ENCODE measurements around the gene CACNA2D4. TPM values are rescaled to one million over a fixed set of nuclear protein-coding genes. Genes with fewer than 3 reads are reported as not detected.

The CACNA2D4 gene
- total RNA-seq, 1 experiment from 2014 or later, result 3.6 TPM

DNA sequence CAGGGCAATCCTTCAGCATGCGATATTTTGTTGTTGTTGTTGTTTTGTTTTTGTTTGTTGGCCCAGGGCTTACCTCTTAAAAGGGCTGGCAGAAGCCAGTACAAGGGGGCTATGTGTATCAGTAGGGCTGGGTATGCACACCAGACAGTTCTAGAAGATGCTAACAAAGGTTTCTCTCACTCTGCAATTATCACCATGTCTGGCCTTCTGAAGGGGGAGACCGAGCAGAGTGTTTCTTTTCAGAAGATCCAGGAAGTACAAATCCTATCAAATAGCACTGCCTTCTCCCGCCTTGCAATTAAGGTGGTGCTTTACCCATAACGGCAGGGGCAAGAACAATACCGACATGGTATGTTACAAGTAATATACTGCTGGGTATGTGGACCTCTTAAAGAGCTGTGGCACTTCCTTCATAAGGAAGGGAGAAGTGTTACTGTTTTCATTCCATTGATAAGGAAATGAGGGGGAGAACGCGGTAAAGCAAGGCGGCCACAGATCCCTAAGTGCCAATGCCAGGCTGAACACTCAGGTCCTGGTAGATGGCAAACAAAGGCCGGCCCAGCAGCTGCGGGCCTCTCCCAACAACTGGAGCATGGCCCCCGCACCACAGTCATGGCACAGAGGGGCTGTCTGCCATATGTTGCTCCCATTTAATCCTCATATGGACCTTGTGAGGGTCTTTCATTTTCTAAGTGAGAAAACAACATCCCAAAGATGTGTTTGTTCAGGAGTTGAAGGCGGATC is 19.2 kb upstream of the CACNA2D4 start:
- H3K4me3 ChIP-seq, result no peak overlapping the region
- H3K4me1 ChIP-seq, result peaks cover 16% of the 10 kb centered on the region
- no peaks in the 10 kb centered on the region for H3K36me3 ChIP-seq
- H3K27ac ChIP-seq, result no peak overlapping the region
- no peaks in the 10 kb centered on the region for H3K27me3 ChIP-seq
- H3K9me3 ChIP-seq (replicated peaks), result no peaks in the 10 kb centered on the region
- DNase-seq, result no peak

DNA sequence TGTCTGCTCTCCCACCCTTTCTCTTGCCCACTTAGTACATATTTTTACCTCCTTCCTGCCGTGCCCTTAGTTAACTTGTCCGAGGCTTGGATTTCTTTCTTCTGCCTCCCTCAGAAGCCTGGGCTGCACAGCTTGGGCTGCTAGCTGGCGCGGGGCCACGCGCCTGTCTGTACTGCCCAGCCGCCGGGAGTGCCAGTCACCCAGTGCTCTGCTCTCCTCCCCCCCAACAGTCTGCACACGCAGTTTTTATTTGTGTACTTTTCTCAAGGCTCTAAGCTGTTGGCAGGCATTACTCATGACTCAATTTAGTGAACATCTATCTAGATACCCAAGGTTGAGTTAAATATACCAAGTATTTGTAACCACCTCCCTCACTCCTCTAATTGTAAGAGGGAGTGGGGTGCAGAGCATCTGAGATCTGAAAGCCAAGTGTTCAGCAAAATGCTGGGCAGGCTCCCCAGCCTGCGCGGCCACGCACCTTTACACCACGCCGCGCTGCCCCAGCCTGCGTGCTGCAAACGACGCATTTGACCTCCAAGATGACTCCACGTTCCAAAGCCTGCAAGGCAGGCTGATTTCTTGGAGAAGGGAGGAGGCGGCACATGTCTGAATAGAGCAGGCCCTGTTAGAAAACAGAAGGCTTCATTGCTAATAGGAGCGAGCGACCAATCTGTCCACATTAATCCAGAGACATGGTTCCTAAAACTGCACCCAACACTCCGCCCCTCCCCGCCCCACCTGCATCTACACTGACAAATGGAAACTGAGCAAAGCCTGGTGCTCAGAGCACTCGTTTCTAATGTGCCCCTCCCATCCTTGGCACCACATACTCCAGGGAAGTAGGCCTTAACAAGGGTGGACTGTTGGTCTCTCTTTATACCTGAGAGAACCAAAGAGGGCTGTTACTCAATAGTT is 18.2 kb upstream of the CACNA2D4 start:
- Histone ChIP-seq H3K27me3 (no peaks in the 10 kb centered on the region), H3K4me1 (peaks cover 23% of the 10 kb centered on the region), H3K4me3 (no peak overlapping the region), H3K27ac (no peak overlapping the region), H3K36me3 (no peaks in the 10 kb centered on the region), H3K9me3 (replicated peaks) (no peaks in the 10 kb centered on the region)
- DNase-seq, result no peak

DNA sequence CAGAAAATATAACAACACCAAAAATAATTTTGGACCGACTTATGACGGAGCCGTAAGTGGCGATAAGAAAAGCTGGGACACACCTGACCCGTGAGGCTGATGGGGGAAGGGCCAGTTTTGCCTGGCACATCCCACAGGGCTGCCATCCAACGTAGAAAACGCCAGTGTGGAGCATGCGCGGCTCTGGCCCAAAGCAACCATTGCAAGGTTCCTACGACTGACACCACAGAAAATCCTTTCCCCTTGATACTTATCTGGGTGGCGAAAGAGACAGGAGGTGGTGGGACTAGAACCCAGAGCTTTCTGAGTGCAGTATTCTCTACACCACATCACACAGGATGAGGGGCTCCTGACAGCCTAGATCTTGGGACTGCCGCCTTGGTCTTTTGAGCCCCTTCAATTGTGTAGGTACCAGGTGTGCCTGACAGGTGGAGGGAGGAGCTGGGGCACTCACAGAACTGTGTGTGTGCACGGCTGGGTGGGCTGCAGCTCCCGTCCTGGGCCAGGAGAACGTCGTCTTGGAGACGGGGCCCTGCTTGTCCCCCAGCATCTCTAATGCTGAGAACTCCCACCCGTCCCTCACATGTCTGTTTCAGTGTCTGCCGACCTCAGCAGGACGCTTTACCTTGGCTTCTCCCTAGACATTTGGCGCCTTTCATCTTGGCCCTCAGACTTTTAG is 17.4 kb upstream of the CACNA2D4 start:
- Histone ChIP-seq H3K4me1 (peaks cover 25% of the 10 kb centered on the region), H3K36me3 (no peaks in the 10 kb centered on the region), H3K9me3 (replicated peaks) (no peaks in the 10 kb centered on the region), H3K27me3 (no peaks in the 10 kb centered on the region), H3K4me3 (no peak overlapping the region), H3K27ac (no peak overlapping the region)
- DNase-seq, result no peak

DNA sequence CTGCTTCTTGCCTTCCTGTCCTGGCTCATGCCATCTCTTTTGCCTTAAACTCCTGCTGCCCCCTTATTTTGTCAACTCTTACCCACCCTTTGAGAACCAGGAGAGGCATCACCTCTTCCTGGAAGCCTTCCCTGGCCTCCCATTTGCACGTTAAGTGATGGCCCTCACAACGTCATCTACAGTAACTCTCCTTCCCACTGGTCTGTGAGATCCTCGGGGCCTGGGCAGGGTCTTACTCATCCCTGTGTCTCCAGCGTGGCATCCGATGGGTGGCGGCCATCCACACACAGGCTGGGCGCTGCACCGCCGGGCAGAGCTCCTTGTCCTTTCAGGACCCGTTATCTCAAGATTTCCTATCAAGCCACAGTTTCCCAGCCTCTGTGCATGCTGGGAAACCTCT is 16.8 kb upstream of the CACNA2D4 start:
- Histone ChIP-seq H3K27me3 (no peaks in the 10 kb centered on the region), H3K9me3 (replicated peaks) (no peaks in the 10 kb centered on the region), H3K4me1 (peaks cover 26% of the 10 kb centered on the region), H3K4me3 (no peak overlapping the region), H3K27ac (no peak overlapping the region), H3K36me3 (no peaks in the 10 kb centered on the region)
- DNase-seq, result no peak

DNA sequence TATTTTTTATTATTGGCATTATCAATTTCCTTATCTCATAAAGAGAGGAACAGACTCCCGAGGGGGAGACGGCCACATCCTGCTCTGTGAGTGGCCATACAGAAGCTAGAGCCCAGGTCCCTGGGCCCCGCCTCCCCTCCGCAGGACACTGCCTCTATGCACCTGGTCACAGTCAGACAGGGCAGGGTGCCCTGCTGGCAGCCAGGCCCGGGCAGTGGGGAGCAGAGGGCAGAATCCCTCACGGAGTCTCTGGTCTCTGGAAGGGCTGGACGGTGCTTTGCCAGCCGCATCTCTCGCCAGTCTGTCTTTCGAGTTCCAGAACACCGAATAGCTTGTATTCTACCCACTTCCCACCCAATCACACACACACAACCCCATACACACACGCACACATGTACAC is 16.4 kb upstream of the CACNA2D4 start:
- peaks cover 26% of the 10 kb centered on the region for H3K4me1 ChIP-seq
- H3K4me3 ChIP-seq, result no peak overlapping the region
- H3K27me3 ChIP-seq, result no peaks in the 10 kb centered on the region

DNA sequence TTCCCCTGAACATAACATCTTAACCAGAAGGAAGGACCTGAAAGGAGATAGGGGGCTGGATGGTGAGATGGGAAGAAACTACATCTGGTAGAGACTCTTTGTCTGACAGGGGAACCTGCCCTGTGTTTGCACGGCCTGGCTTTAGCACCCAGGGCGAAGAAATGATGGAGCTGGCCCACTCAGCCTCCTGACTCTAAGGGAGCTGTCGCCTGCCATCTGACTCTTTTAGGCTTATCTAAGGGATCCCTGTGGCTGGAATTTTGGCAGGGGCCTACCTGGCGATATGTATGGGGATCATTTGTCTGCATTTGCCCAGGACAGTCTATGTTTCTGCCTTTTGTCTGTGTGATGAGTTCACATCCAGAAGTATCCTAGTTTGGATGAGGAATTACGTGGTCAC is 15.6 kb upstream of the CACNA2D4 start:
- Histone ChIP-seq H3K4me1 (peaks cover 26% of the 10 kb centered on the region), H3K27me3 (no peaks in the 10 kb centered on the region), H3K4me3 (no peak overlapping the region), H3K9me3 (replicated peaks) (no peaks in the 10 kb centered on the region), H3K36me3 (no peaks in the 10 kb centered on the region), H3K27ac (peak overlapping the region; percentile 69)
- no peak for DNase-seq

More for the DNA sequence above, 16.4 kb upstream of the CACNA2D4 start:
- H3K27ac ChIP-seq, result no peak overlapping the region
- no peaks in the 10 kb centered on the region for H3K9me3 ChIP-seq (replicated peaks)
- H3K36me3 ChIP-seq, result no peaks in the 10 kb centered on the region
- no peak for DNase-seq

DNA sequence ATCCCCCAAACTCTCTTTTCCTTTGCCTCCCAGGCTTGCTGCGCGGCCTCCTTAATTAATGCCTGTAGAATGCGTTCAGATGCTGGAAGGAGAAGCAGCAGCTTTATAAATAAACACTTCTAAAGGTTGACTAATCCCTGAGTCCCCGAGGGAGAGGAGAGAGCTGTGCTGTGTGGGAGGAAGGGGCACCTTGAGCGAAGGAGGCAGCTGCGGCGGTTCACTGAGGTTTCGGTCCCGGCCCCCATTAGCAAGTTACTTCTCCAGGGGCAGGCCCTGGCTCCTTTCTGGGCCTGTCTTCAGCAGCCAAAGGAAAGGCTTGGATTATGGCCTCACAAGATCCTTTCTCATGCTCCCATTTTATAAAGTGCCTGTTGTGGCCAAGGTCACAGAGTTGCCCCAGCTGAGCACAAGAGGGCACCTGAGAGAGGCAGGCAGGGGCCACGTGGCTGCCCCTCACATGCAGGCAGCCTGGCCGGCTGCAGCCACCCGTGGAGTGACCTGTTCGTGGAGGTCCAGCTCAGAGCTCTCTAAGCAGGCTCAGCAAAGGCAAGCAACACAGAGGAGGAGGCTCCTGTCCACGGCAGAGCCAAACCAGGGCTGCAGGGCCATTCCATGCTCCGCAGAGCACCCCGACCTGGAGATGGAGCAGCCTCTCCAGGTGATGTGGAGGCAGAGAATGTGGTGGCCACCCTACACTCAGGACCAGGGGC is 15.0 kb upstream of the CACNA2D4 start:
- Histone ChIP-seq H3K27ac (peak overlapping the region; percentile 69), H3K27me3 (no peaks in the 10 kb centered on the region), H3K4me1 (peaks cover 26% of the 10 kb centered on the region), H3K4me3 (no peak overlapping the region), H3K9me3 (replicated peaks) (no peaks in the 10 kb centered on the region), H3K36me3 (no peaks in the 10 kb centered on the region)
- DNase-seq, result peak; percentile 97 to 98

DNA sequence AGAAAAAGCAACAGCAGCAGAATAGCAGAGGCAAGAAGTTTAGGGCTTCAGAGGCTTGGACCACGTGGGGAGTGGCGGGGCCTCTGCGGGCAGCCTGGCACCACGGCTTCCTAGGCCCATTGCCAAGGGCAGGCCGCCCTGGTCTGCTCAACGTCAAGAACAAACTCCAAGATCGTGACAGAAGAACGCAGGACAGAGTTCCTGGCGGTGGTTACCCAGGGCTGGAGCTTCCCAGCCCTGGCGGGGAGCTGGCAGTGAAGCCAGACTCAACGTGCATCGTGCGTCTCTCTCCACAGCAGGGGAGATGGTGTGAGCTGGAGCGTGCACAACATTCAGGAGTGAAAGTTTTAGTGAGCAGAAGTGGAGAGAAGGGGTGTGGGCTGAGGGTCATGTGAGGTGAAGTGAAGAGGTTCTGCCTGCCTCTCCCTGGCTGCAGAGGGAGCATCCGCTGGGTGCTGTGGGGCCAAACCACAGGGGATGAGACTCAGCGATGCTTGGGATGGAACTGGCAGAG is 13.9 kb upstream of the CACNA2D4 start:
- peaks cover 26% of the 10 kb centered on the region for H3K4me1 ChIP-seq
- peak; percentile 41 to 59 for DNase-seq
- no peak overlapping the region for H3K27ac ChIP-seq
- H3K9me3 ChIP-seq (replicated peaks), result no peaks in the 10 kb centered on the region
- no peaks in the 10 kb centered on the region for H3K36me3 ChIP-seq
- H3K4me3 ChIP-seq, result peak overlapping the region; percentile 4; the same call in 1 of the 2 replicates
- no peaks in the 10 kb centered on the region for H3K27me3 ChIP-seq

DNA sequence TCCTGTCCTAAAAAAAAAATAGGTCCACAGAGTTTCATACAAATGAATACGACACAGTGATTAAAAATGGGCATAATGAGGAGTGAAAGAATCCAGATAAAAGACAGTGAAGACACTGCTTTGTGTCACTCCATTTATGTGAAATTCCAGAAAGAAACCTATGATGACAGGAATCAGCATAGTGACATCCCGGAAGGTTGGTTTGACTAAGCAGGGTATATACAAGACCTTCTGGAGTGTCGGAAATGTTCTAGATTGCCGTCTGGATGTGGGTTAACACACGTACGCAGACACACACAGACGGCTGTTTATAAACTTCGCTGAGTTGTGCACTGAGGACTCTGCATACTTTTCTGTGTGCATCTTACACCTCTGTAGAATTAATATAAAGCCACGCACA is 13.2 kb upstream of the CACNA2D4 start:
- H3K27ac ChIP-seq, result no peak overlapping the region
- DNase-seq, result no peak
- peaks cover 26% of the 10 kb centered on the region for H3K4me1 ChIP-seq

DNA sequence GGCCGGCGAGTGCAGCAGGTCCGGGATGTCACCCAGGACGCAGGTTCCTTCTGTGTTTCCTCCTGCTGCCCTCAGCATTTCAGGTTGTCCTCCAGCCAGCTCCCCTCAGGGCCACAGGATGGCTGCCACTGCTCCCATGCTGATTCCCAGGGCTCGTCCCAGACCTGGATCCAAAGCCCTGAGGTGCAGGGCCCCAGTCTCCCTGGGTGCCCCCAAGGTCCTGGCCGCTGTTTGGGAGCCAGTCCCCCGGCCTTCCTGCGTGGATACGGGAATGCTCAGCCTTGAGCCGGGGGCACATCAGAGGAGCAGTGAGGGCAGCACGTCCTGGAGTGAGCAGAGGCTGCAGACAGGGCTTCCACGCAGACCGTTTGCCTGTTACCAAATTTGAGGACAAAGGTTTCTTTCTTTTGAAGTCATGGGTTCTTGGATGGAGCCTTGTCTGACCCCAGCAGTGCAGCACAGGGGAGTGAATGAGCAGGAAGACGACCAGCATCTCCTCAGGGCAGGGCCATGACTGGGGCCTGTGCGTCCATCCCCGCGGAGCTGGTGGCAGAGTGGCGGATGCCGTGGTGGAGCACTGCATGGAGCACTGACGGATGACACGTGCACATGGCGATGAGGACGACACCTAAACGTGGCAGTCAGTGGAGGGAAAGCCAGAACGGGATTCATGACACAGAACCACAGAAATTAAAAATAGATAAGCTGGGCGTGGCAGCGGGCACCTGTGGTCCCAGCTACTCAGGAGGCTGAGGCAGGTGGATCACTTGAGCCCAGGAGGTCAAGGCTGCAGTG is 12.5 kb upstream of the CACNA2D4 start:
- Histone ChIP-seq H3K4me1 (peaks cover 26% of the 10 kb centered on the region), H3K27me3 (no peaks in the 10 kb centered on the region), H3K36me3 (no peaks in the 10 kb centered on the region), H3K9me3 (replicated peaks) (no peaks in the 10 kb centered on the region), H3K4me3 (no peak overlapping the region), H3K27ac (no peak overlapping the region)
- no peak for DNase-seq

More for the DNA sequence above, 13.2 kb upstream of the CACNA2D4 start:
- H3K27me3 ChIP-seq, result no peaks in the 10 kb centered on the region
- H3K9me3 ChIP-seq (replicated peaks), result no peaks in the 10 kb centered on the region
- H3K36me3 ChIP-seq, result no peaks in the 10 kb centered on the region
- no peak overlapping the region for H3K4me3 ChIP-seq

DNA sequence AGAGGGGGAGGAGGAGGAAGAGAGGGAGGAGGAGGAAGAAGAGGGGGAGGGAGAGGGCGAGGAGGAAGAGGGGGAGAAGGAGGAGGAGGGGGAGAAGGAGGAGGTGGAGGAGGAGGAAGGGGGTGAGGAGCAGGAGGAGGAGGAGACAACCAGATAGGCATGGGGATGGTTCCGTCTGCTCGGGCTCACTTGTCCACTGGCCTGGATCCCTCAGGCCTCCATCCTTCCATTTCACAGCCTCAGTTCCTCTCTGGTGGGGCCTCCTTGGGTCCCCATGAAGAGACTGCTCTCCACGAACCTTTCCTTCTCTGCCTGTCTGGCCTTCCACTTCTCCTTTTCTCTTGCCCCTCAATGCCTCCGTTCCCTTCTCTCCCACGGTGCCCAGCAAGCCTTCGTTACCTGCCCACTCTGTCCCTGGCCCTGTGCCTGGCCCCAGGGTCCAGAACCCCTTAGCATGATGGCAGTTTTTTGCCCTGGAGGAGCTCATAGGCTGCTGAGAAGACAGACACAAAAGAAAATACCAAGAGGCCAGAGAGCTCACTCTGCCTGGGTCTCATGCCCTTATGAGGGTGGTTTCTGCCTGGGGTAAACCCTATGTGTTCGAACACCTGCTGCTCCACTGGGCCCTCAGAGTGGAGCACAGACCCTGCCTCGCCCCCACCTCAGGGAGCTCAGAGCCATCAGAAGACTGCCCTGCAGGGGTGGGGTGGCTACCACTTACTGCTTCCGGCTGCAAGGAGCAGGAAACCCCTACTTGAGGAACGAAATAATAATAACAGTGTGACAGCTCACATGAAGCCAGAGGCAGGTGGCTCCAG is 11.7 kb upstream of the CACNA2D4 start:
- H3K36me3 ChIP-seq, result no peaks in the 10 kb centered on the region
- peaks cover 26% of the 10 kb centered on the region for H3K4me1 ChIP-seq
- H3K27ac ChIP-seq, result no peak overlapping the region
- no peaks in the 10 kb centered on the region for H3K27me3 ChIP-seq
- DNase-seq, result no peak
- no peak overlapping the region for H3K4me3 ChIP-seq
- H3K9me3 ChIP-seq (replicated peaks), result no peaks in the 10 kb centered on the region

DNA sequence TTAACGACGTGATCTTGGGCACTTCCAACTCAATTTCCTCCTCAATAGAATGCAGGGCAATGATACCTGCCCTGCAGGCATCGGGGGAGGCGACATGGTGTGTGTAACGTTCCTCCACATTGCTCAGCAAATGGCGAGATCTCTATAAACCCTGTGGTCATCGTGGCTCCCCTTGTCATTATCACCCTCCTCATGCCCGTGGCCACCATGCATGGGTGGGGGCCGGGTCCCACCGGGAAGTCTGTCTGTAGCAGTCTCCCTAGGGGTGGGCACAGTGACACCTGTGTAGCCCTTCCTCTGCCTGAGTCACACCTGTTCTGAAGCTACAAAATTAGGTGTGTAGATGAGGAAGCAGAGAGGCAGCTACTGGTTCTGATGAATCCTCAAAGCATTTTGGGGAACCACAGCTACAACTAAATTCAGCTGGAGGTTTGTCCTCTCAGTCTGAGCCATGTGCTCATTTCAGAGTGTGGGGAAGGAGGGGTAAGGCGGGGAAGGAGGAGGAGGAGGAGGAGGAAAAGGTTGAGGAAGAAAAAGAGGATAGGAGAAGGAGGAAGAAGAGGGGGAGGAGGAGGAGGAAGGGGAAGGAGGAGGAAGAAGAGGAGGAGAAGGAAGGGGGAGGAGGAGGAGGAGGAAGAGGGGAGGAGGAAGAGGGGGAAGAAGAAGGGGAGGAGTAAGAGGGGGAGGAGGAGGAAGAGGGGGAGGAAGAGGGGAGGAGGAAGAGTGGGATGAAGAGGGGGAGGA is 11.0 kb upstream of the CACNA2D4 start:
- no peak for DNase-seq
- H3K27me3 ChIP-seq, result no peaks in the 10 kb centered on the region
- H3K4me3 ChIP-seq, result no peak overlapping the region
- no peaks in the 10 kb centered on the region for H3K36me3 ChIP-seq
- H3K4me1 ChIP-seq, result peaks cover 31% of the 10 kb centered on the region
- H3K9me3 ChIP-seq (replicated peaks), result no peaks in the 10 kb centered on the region
- H3K27ac ChIP-seq, result no peak overlapping the region

Data from SJCRH30 (cell line).